ENCODE measurements around the gene C10orf143.
A peak's percentile ranks its signal among the peaks of the same experiment; 100 is the strongest.
"Not testable (repeated sequence)": the region's sequence is repeated elsewhere in the genome, so short reads cannot be mapped to it uniquely, and the experiment has no call there.

C10orf143 gene

GRCh38 chr10:130025811-130026485 lies 84.7 kb downstream of the C10orf143 start:
- Histone ChIP-seq H3K4me3 (ENCODE audit: low read depth, low read length) (no peak overlapping the region), H3K27me3 (replicated peaks) (no peaks in the 10 kb centered on the region), H3K36me3 (replicated peaks) (no peaks in the 10 kb centered on the region), H3K27ac (no peak overlapping the region)
- no peak for DNase-seq
- TF ChIP-seq CTCF (IDR thresholded peaks at IDR 0.05; ENCODE audit: low read depth, low read length, missing control alignments) = no peak
- in situ Hi-C loops (cut with HindIII; ENCODE audit: low pct_ligation_motif_present, low sequenced_read_pairs) = no loop called here

- H3K4me3 ChIP-seq (ENCODE audit: low read depth, low read length) = no peak overlapping the region
- no peak overlapping the region for H3K27ac ChIP-seq
- H3K36me3 ChIP-seq (replicated peaks) = no peaks in the 10 kb centered on the region
- no peak for TF ChIP-seq CTCF (IDR thresholded peaks at IDR 0.05; ENCODE audit: low read depth, low read length, missing control alignments)
- no peak for DNase-seq
- no peaks in the 10 kb centered on the region for H3K27me3 ChIP-seq (replicated peaks)
- in situ Hi-C loops (cut with HindIII; ENCODE audit: low pct_ligation_motif_present, low sequenced_read_pairs) = no loop called here
These were observed 85.3 kb downstream of the C10orf143 start for GRCh38 chr10:130025326-130025725.

GRCh38 chr10:130024779-130025325 lies 85.8 kb downstream of the C10orf143 start:
- DNase-seq = no peak
- H3K4me3 ChIP-seq (ENCODE audit: low read depth, low read length) = no peak overlapping the region
- in situ Hi-C loops (cut with HindIII; ENCODE audit: low pct_ligation_motif_present, low sequenced_read_pairs) = no loop called here

GRCh38 chr10:130024326-130024725 lies 86.3 kb downstream of the C10orf143 start:
- in situ Hi-C loops (cut with HindIII; ENCODE audit: low pct_ligation_motif_present, low sequenced_read_pairs); H3K27me3 ChIP-seq (replicated peaks); H3K27ac ChIP-seq; H3K4me3 ChIP-seq (ENCODE audit: low read depth, low read length); DNase-seq; H3K36me3 ChIP-seq (replicated peaks): not testable (repeated sequence)

More at GRCh38 chr10:130024779-130025325, 85.8 kb downstream of the C10orf143 start:
- TF ChIP-seq CTCF (IDR thresholded peaks at IDR 0.05; ENCODE audit: low read depth, low read length, missing control alignments) = no peak
- Histone ChIP-seq H3K27me3 (replicated peaks) (no peaks in the 10 kb centered on the region), H3K27ac (no peak overlapping the region), H3K36me3 (replicated peaks) (no peaks in the 10 kb centered on the region)

- H3K27me3 ChIP-seq (replicated peaks) = no peaks in the 10 kb centered on the region
- TF ChIP-seq CTCF (IDR thresholded peaks at IDR 0.05; ENCODE audit: low read depth, low read length, missing control alignments) = no peak
- DNase-seq = no peak
- in situ Hi-C loops (cut with HindIII; ENCODE audit: low pct_ligation_motif_present, low sequenced_read_pairs) = no loop called here
- H3K27ac ChIP-seq = no peak overlapping the region
- H3K4me3 ChIP-seq (ENCODE audit: low read depth, low read length) = no peak overlapping the region
- H3K36me3 ChIP-seq (replicated peaks) = no peaks in the 10 kb centered on the region
These were observed 87.0 kb downstream of the C10orf143 start for GRCh38 chr10:130023454-130024230.

GRCh38 chr10:130022511-130023299 lies 87.9 kb downstream of the C10orf143 start:
- Histone ChIP-seq H3K27ac (no peak overlapping the region), H3K36me3 (replicated peaks) (no peaks in the 10 kb centered on the region), H3K4me3 (ENCODE audit: low read depth, low read length) (no peak overlapping the region), H3K27me3 (replicated peaks) (no peaks in the 10 kb centered on the region)
- TF ChIP-seq CTCF (IDR thresholded peaks at IDR 0.05; ENCODE audit: low read depth, low read length, missing control alignments) = no peak
- in situ Hi-C loops (cut with HindIII; ENCODE audit: low pct_ligation_motif_present, low sequenced_read_pairs) = no loop called here
- DNase-seq = peak; percentile 17

Measured in brain microvascular endothelial cell (primary cell).